Skeletal muscle satellite cell (primary cell): ENCODE results near the gene SPSB3.

ENCODE experiments used
- H3K27me3 ChIP-seq: 2 replicates; pipeline ENCODE4 v1.7.0; 2013; ENCODE audit warnings: low read length; ENCODE audit not compliant: control insufficient read depth, insufficient read depth
- H3K36me3 ChIP-seq: 2 replicates; pipeline ENCODE4 v1.7.0; 2013; ENCODE audit warnings: mild to moderate bottlenecking, control low read depth, low read length; ENCODE audit not compliant: insufficient read depth
- H3K4me1 ChIP-seq: 2 replicates; pipeline ENCODE4 v1.7.0; 2013; ENCODE audit warnings: low read length; ENCODE audit not compliant: control insufficient read depth, insufficient read depth
- H3K4me2 ChIP-seq: 2 replicates; pipeline ENCODE4 v1.7.0; 2013; ENCODE audit warnings: mild to moderate bottlenecking, low read length
- H3K4me3 ChIP-seq: 2 replicates; pipeline ENCODE4 v1.7.0; 2013; ENCODE audit warnings: low read length
- H3K9ac ChIP-seq: 2 replicates; pipeline ENCODE4 v1.7.0; 2013; ENCODE audit warnings: mild to moderate bottlenecking, low read depth, low read length, moderate library complexity
- H3K9me3 ChIP-seq: replicated peaks from 2 replicates; pipeline ENCODE4 v1.7.0; 2013; ENCODE audit warnings: mild to moderate bottlenecking, control low read depth, low read length

The SPSB3 gene

DNA sequence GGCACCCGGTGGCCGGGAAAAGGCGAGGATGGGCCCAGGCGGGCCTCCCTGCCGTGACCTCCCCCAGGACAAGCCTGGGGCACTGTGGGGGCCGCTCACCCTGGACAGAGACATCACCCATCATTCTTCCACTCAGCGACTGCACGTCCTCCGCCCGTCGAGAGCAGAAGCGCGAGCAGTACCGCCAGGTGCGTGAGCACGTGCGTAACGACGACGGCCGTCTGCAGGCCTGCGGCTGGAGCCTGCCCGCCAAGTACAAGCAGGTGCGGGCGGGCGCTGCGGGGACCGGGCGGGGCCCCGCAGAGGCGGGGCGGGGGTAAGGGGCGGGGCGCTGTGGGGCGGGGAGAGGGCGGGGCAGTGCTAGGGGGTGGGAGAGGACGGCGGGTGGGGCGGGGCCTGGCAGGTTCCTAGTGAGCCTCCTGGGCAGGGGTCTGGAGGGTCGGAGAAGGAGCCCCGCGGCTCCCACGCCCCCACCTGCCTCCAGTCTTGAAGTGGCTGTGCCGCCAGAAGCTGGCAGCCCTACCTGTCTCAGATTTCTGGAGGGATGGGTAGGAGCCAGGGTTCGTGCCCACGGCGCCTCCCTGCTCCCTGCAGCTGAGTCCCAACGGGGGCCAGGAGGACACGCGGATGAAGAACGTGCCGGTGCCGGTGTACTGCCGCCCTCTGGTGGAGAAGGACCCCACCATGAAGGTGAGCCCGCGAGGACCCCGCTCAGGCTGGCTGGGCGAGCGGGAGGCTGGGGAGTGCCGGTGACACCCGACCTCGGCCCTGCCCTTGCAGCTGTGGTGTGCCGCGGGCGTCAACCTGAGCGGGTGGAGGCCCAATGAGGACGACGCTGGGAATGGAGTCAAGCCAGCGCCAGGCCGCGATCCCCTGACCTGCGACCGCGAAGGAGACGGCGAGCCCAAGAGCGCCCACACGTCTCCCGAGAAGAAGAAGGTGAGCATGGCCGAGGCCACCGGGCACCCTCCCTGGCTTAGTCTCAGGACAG is 18.6 kb downstream of the SPSB3 start:
- H3K36me3 ChIP-seq, result peaks cover 77% of the 10 kb centered on the region

DNA sequence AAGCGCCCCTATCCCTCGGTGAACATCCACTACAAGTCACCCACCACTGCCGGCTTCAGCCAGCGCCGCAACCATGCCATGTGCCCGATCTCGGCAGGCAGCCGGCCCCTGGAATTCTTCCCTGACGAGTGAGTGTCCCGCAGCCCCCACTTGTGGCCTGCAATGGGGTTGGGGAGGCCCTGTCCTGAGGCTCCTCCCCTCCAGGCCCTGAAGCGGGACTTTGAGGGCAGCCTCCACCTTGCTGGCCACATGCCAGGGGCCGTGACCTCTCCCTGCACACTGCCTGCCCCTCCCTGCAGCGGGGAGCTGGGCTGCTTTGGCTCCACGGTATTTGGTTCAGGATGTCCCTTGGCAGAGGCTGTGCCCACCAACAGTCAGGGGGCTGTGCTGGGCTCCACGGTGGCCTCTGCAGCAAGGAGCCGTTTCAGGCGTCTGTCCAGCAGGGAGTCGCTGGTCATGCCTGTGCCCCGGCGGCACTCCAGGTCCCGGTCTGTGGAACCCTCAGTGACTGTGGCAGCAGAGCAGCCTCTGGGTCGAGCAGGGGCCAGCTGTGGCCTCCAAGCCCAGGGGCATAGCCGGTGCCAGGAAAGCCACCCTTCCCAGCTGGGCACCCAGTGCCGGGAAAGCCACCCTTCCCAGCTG is 19.4 kb downstream of the SPSB3 start:
- no peaks in the 10 kb centered on the region for H3K9me3 ChIP-seq
- peaks cover 74% of the 10 kb centered on the region for H3K36me3 ChIP-seq
- no peak overlapping the region for H3K4me3 ChIP-seq
- no peaks in the 10 kb centered on the region for H3K27me3 ChIP-seq
- no peaks in the 10 kb centered on the region for H3K4me1 ChIP-seq
- no peak overlapping the region for H3K9ac ChIP-seq
- no peak overlapping the region for H3K4me2 ChIP-seq

More for the DNA sequence above, 18.6 kb downstream of the SPSB3 start:
- no peaks in the 10 kb centered on the region for H3K4me1 ChIP-seq
- H3K27me3 ChIP-seq, result no peaks in the 10 kb centered on the region
- no peak overlapping the region for H3K4me3 ChIP-seq
- H3K4me2 ChIP-seq, result no peak overlapping the region
- H3K9ac ChIP-seq, result no peak overlapping the region
- no peaks in the 10 kb centered on the region for H3K9me3 ChIP-seq

DNA sequence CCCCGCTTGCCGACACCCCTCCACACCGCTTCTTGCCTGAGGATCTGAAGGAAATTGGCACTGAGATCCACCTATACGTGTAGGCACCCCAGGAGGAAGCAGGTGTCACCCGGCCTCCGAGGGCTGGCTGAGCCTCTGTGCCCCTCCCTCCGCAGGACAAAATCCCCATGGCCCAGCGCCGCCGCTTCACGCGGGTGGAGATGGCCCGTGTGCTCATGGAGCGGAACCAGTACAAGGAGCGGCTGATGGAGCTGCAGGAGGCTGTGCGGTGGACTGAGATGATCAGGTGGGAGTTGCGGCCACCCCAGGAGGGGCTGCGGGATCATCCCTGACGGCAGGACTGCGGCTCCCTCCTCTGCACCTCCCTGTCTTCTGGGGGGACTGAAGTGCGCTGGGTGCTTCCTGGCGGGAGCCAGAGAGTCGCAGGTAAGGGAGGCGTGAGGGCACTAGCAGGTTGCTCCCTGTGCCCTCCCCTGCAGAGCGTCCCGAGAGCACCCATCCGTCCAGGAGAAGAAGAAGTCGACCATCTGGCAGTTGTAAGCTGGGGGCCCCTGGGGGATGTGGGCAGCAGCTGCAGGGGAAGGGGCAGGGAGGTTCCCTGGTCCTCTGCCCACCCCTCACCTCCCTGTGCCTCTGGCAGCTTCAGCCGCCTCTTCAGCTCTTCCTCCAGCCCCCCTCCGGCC is 20.0 kb downstream of the SPSB3 start:
- peaks cover 71% of the 10 kb centered on the region for H3K36me3 ChIP-seq
- H3K9ac ChIP-seq, result no peak overlapping the region
- no peaks in the 10 kb centered on the region for H3K27me3 ChIP-seq
- H3K4me2 ChIP-seq, result no peak overlapping the region
- H3K4me1 ChIP-seq, result no peaks in the 10 kb centered on the region
- H3K9me3 ChIP-seq, result no peaks in the 10 kb centered on the region
- no peak overlapping the region for H3K4me3 ChIP-seq

DNA sequence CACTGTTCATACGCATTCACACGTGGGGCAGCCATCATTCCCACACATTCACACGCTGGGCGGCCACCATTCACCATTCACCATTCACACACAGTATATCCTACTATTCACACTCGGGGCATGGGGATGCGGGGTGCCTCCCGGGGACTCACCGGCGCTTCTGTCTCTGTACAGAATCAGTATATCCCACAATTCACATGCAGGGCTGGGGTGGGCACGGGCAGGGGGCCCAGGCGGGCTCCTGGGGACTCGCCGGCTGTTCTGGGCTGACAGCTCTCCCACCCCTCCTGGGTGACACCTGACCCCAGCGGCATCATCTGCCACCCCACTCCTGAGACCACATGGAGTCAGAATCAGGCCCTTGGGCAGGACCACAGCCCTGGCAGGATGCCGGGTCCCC is 20.6 kb downstream of the SPSB3 start:
- Histone ChIP-seq H3K9ac (no peak overlapping the region), H3K4me3 (no peak overlapping the region), H3K4me2 (no peak overlapping the region), H3K4me1 (no peaks in the 10 kb centered on the region), H3K27me3 (no peaks in the 10 kb centered on the region), H3K9me3 (no peaks in the 10 kb centered on the region), H3K36me3 (peaks cover 66% of the 10 kb centered on the region)

DNA sequence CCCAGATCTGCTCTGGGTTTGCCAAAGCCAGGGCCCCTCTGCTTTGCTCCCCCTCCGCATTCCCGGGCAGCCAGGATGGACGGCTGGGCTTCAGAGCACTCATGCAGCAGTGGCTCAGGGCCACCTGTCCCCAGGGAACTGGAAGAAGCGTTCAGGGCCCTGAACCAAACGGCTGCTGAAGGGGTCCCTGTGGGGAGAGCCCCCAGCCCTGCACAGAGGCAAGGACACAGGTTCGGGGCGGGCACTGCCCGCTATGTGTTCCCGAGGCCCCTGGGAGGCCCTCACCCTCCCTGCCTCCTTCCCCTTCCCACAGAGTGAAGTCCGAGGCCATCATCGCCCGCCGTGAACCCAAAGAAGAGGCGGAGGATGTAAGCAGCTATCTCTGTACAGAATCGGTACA is 21.5 kb downstream of the SPSB3 start:
- Histone ChIP-seq H3K9me3 (no peaks in the 10 kb centered on the region), H3K9ac (no peak overlapping the region), H3K4me2 (no peak overlapping the region), H3K4me3 (no peak overlapping the region), H3K27me3 (no peaks in the 10 kb centered on the region), H3K4me1 (no peaks in the 10 kb centered on the region), H3K36me3 (peaks cover 62% of the 10 kb centered on the region)

DNA sequence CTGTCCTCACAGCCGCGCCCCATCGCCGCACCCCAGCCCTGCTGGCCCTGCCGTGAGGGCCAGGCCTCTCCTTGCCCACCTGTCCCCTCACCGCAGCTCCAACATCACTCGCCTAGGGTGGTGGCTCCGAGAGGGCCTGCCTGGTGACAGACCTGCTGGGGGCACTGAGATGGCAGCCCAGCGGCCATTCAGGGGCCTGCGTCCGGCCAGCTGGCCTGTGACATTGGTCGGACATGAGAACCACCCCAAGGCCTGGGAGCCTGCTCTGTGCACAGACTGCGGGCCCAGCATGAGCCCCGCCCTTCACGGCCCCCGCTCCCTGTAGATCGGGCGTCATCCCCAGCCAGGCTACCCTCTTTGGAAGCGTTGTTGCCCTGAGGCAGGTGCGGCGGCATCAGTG is 22.9 kb downstream of the SPSB3 start:
- peaks cover 56% of the 10 kb centered on the region for H3K36me3 ChIP-seq
- H3K4me2 ChIP-seq, result no peak overlapping the region
- H3K27me3 ChIP-seq, result no peaks in the 10 kb centered on the region
- H3K9me3 ChIP-seq, result no peaks in the 10 kb centered on the region
- no peak overlapping the region for H3K4me3 ChIP-seq
- no peaks in the 10 kb centered on the region for H3K4me1 ChIP-seq
- H3K9ac ChIP-seq, result no peak overlapping the region

DNA sequence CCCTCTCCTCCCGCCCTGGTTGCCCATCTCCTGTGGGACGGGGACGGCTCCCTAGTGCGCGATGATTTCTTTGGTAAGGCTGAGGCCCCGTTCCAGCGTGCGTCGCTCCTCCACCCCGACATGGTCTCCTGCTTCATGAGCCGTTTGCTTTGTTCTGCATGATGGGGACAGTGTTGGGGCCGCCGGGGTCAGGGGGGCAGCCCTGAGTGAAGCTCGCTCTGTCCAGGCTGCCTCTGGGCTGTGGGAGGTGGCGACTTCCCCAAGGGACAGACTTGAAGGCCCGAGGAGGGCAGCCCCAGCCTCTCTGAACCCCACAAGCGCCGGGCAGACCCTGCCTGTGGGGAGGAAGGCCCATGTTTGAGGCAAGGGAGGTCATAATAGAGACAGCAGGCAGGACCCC is 23.4 kb downstream of the SPSB3 start:
- Histone ChIP-seq H3K4me3 (no peak overlapping the region), H3K27me3 (no peaks in the 10 kb centered on the region), H3K9me3 (no peaks in the 10 kb centered on the region), H3K36me3 (peaks cover 50% of the 10 kb centered on the region), H3K4me2 (no peak overlapping the region), H3K4me1 (no peaks in the 10 kb centered on the region), H3K9ac (no peak overlapping the region)

DNA sequence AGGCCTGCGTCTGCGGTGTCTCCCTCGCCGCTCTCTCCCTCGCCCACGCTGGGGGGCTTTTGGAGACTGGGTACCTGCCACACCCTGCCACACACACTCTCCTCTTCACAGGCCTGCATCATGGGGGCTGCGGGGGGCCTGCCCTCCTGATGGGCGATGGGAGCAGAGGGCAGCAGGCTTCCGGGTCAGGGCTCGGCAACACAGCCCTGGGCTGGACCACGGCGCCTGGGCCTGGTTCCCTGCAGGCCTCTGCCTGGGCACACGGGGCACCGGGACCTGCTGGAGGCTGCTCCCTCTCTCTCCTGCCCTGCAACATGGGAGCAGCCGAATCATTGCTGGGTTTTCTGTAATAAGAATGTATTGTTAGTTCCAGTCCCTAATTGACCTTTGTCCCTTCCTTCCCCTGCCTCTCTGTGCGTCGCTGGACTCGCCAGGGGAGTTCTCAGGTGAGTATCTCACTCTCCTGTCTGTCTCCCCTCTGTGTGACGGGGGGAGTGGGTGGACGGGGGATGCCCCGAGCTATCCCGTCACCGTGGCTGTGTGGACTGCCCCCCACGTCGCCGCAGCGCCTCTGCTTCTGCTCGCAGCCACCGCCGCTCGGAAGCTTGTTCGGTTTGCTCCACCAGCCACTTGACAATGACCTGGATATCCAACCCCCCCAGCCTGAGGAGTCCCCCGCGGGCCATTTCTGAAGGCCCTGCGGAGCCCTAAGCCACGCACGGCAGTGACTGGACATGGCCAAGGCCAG is 24.5 kb downstream of the SPSB3 start:
- peaks cover 44% of the 10 kb centered on the region for H3K36me3 ChIP-seq
- no peaks in the 10 kb centered on the region for H3K9me3 ChIP-seq
- no peak overlapping the region for H3K9ac ChIP-seq
- no peaks in the 10 kb centered on the region for H3K4me1 ChIP-seq
- H3K4me2 ChIP-seq, result no peak overlapping the region
- no peak overlapping the region for H3K4me3 ChIP-seq
- no peaks in the 10 kb centered on the region for H3K27me3 ChIP-seq

DNA sequence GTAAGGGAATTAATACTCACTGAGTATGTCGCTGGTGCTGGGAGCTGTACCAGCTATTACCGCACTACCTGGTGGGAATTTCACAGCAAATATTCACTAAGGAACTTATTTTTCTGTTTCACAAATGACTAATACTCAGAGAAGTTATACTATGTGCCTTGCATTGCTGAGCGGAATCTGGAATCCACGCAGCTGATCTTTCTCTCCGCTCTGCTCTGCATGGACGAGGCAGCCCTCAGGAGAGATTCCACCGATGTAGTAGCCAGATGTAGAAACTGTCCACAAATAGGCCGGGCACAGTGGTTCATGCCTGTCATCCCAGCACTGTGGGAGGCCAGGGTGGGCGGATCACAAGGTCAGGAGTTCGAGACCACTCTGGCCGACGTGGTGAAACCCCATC is 28.2 kb downstream of the SPSB3 start:
- Histone ChIP-seq H3K9me3 (no peaks in the 10 kb centered on the region), H3K4me1 (peaks cover 9% of the 10 kb centered on the region), H3K4me2 (no peak overlapping the region), H3K4me3 (no peak overlapping the region), H3K27me3 (no peaks in the 10 kb centered on the region), H3K36me3 (peaks cover 46% of the 10 kb centered on the region), H3K9ac (no peak overlapping the region)

DNA sequence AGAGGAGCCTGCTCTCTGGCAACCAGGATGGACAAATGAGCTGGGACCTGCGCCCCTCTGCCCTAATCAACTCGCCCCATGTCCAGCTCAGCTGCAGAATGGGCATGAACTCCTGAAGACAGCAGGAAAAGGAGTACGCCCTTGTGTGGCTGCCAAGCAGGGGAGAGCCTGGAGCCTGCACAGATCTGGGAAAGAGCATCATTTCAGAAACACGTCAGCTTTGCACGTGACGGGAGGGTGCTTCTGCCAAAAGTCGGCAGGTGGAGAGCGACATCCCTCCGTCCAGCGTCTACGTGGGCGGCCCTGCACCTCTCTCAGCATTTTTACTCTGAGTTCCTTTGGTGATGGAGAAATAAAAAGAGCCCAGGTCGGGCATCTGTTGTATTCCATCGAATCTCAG is 29.5 kb downstream of the SPSB3 start:
- H3K4me3 ChIP-seq, result no peak overlapping the region
- H3K9me3 ChIP-seq, result no peaks in the 10 kb centered on the region
- no peak overlapping the region for H3K4me2 ChIP-seq
- no peaks in the 10 kb centered on the region for H3K27me3 ChIP-seq
- no peak overlapping the region for H3K9ac ChIP-seq
- H3K36me3 ChIP-seq, result peaks cover 53% of the 10 kb centered on the region
- peaks cover 9% of the 10 kb centered on the region for H3K4me1 ChIP-seq

DNA sequence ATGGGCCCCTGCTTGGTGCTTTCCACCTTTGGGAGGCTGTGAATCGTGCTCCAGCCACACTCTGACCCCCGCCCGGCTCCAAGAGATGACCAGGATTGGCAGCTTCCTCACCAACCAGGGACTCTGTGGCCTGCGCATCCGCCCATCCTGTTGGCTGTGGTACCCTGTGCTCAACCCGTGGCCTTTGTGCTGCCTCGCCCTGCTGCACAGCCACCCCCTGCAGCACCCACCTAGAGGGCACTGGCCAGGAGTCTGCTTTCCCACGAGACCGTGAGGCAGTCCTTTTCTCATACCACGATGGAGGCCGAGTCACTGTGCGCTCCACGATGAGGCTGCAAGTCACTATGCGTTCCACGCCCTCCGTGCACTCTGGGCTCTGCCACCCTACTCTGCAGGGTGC is 30.4 kb downstream of the SPSB3 start:
- H3K4me3 ChIP-seq, result no peak overlapping the region
- H3K4me1 ChIP-seq, result peaks cover 14% of the 10 kb centered on the region
- H3K27me3 ChIP-seq, result no peaks in the 10 kb centered on the region
- no peaks in the 10 kb centered on the region for H3K9me3 ChIP-seq
- peaks cover 60% of the 10 kb centered on the region for H3K36me3 ChIP-seq
- H3K4me2 ChIP-seq, result no peak overlapping the region
- no peak overlapping the region for H3K9ac ChIP-seq
